Esophagus mucosa (tissue), 1 donor: Measurements from ENCODE around the gene ALDOC. TPM values are rescaled to one million over a fixed set of nuclear protein-coding genes. Genes with fewer than 3 reads are reported as not detected.

Experiments
- ATAC-seq: fragments of 200-7000 bp; cut with Tn5 transposase; one replicate; pipeline ENCODE4 v1.9.1; 2020
- total RNA-seq: library from RNA; stranded (reverse); gene quantifications from one replicate; pipeline ENCODE4 v1.2.4, GENCODE V29; 2023
- donor health status: DM: yes; HTN: yes; CAD: no.

The ALDOC gene
- total RNA-seq, 1 donor from 2014 or later, result 24.9 TPM

DNA sequence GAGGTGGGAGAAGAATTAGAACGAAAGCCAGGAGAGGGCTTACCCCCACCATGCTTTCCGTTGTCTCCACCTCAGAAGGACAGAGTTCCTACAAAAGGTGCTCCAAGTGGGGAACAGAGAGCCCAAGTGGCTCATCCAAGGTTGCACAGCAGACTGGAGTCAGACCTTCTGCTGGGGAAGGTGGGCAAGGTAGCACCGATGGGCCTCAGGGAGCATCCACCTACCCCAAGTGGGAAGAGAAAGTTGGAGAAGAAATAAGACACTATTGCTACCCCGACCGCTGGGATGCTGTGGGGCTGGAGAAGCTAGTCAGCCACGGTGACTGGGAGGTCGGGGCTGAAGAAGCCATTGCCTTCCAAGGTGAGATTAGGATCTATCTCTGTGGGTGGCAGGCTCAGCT is 45.8 kb downstream of the ALDOC start:
- ATAC-seq, result no peak

- ATAC-seq, result no peak
Measured at GRCh38 chr17:28530250-28530649, 46.4 kb downstream of the ALDOC start.

DNA sequence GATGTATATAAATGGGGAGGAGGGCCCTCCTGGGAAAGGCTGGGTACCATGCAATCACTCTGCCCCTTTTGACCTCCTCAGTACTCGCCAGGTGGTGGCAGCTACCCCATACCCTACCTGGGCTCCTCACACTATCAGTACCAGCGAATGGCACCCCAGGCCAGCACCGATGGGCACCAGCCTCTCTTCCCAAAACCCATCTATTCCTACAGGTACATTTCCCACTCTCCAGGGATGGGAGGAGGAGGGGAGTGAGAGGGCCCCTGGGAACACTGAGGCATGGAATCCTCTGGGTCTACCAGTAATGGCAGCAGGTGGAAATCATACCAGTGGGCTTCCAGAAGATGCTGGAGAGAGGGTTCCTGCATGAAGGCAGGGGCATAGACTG is 47.7 kb downstream of the ALDOC start:
- ATAC-seq, result no peak

DNA sequence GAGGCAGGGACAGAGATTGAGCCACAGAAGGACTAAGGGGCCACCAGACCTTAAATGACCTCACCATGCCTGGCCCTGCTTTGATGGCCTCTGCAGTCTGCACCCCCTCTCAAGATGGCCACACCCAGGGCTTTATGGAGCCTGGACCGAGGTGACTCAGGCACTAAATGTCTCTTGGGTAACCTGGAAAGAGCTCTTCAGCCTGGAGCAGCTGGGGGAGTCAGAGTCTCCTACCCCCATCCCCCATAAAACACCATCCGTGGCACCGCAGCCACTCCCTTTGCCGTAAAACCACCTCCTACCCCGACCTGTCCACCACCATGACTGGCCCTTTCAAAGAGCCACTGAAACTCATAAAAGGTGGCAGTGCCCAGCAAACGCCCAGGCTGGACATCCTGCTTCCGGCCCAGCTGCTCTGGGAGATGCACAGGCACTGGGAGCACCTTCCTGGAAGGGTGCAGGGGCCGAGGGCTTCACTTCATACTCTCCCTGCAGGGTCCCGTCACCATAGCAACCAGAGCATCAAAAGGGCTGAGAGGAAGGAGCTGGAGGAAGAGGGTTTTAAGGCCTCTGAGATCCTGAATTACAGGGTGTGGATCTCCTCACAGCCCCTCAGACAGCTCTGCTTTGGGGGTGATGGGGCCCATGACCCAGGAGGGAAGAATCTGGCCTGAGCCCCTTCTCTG is 48.2 kb downstream of the ALDOC start:
- ATAC-seq, result peak; percentile 57

- peak; percentile 89 for ATAC-seq
Measured at GRCh38 chr17:28527859-28528258, 48.8 kb downstream of the ALDOC start.

- no peak for ATAC-seq
Measured at GRCh38 chr17:28527181-28527681, 49.5 kb downstream of the ALDOC start.

- ATAC-seq, result no peak
Measured at GRCh38 chr17:28526381-28526780, 50.3 kb downstream of the ALDOC start.

GRCh38 chr17:28524476-28525424 is 51.9 kb downstream of the ALDOC start:
- ATAC-seq, result peak; percentile 60

- no peak for ATAC-seq
Measured at GRCh38 chr17:28523876-28524275, 52.8 kb downstream of the ALDOC start.

GRCh38 chr17:28523186-28523585 is 53.5 kb downstream of the ALDOC start:
- no peak for ATAC-seq

Other genes with a start within 250 kb of the ALDOC start
- gene IFT20, start 241.4 kb downstream of the ALDOC start, total RNA-seq, result 14.0 TPM
- gene TNFAIP1, start 241.1 kb downstream of the ALDOC start, total RNA-seq, result 55.8 TPM
- gene POLDIP2, start 219.4 kb downstream of the ALDOC start, total RNA-seq, result 81.1 TPM
- not detected for gene SEBOX, start 211.7 kb downstream of the ALDOC start, total RNA-seq
- 0.60 TPM for gene VTN, start 206.6 kb downstream of the ALDOC start, total RNA-seq
- gene SARM1, start 205.2 kb downstream of the ALDOC start, total RNA-seq, result 1.6 TPM
- 1.7 TPM for gene SLC46A1, start 170.7 kb downstream of the ALDOC start, total RNA-seq
- not detected for gene SLC13A2, start 103.3 kb downstream of the ALDOC start, total RNA-seq
- 14.8 TPM for gene FOXN1, start 70.5 kb downstream of the ALDOC start, total RNA-seq
- 19.2 TPM for gene UNC119, start 24.3 kb downstream of the ALDOC start, total RNA-seq
- gene PIGS, start 5.4 kb downstream of the ALDOC start, total RNA-seq, result 37.3 TPM
- gene SPAG5, start 22.1 kb upstream of the ALDOC start, total RNA-seq, result 24.3 TPM
- gene RSKR, start 37.3 kb upstream of the ALDOC start, total RNA-seq, result 4.2 TPM
- 67.9 TPM for gene BLTP2, start 68.3 kb upstream of the ALDOC start, total RNA-seq
- gene SDF2, start 85.0 kb upstream of the ALDOC start, total RNA-seq, result 29.0 TPM
- 31.8 TPM for gene SUPT6H, start 85.3 kb upstream of the ALDOC start, total RNA-seq
- 0.64 TPM for gene PROCA1, start 135.0 kb upstream of the ALDOC start, total RNA-seq
- gene RAB34, start 141.0 kb upstream of the ALDOC start, total RNA-seq, result 34.2 TPM
- 1,336 TPM for gene RPL23A, start 143.1 kb upstream of the ALDOC start, total RNA-seq
- gene TLCD1, start 149.3 kb upstream of the ALDOC start, total RNA-seq, result 14.7 TPM
- gene NEK8, start 151.9 kb upstream of the ALDOC start, total RNA-seq, result 3.9 TPM
- 41.6 TPM for gene TRAF4, start 167.1 kb upstream of the ALDOC start, total RNA-seq